Measurements from ENCODE around the gene KRTAP10-12.
"Not testable (repeated sequence)": the region's sequence is repeated elsewhere in the genome, so short reads cannot be mapped to it uniquely, and the experiment has no call there.

The KRTAP10-12 gene

GRCh38 chr21:44697172-44697810 is at the start of gene KRTAP10-12:
Gene KRTAP10-12 (plus strand): TSS chr21:44697172. CDS start chr21:44697202, 30 bp downstream.
- DNase-seq, result not testable (repeated sequence)

- DNase-seq, result no peak
These were observed 49.8 kb upstream of the KRTAP10-12 start for GRCh38 chr21:44647222-44647552.

- DNase-seq, result no peak
These were observed 48.2 kb upstream of the KRTAP10-12 start for GRCh38 chr21:44648557-44649311.

GRCh38 chr21:44649521-44650100 is 47.4 kb upstream of the KRTAP10-12 start:
- DNase-seq, result no peak

- no peak for DNase-seq
These were observed 46.6 kb upstream of the KRTAP10-12 start for GRCh38 chr21:44650265-44650972.

GRCh38 chr21:44650973-44651675 is 45.8 kb upstream of the KRTAP10-12 start:
- no peak for DNase-seq

- no peak for DNase-seq
These were observed 43.8 kb upstream of the KRTAP10-12 start for GRCh38 chr21:44653123-44653522.

- no peak for DNase-seq
These were observed 43.1 kb upstream of the KRTAP10-12 start for GRCh38 chr21:44653656-44654575.

GRCh38 chr21:44654576-44655175 is 42.3 kb upstream of the KRTAP10-12 start, which contains the start of gene KRTAP12-4:
Gene KRTAP12-4 (minus strand): TSS chr21:44654659. CDS start chr21:44654614, 45 bp downstream.
- no peak for DNase-seq

- no peak for DNase-seq
These were observed 40.1 kb upstream of the KRTAP10-12 start for GRCh38 chr21:44656868-44657267.

GRCh38 chr21:44657635-44658540 is 39.1 kb upstream of the KRTAP10-12 start, which contains the start of gene KRTAP12-3:
Gene KRTAP12-3 (plus strand): TSS chr21:44657932. CDS start chr21:44657980, 48 bp downstream.
- no peak for DNase-seq

- no peak for DNase-seq
These were observed 38.4 kb upstream of the KRTAP10-12 start for GRCh38 chr21:44658541-44658910.

GRCh38 chr21:44658913-44659595 is 37.9 kb upstream of the KRTAP10-12 start:
- DNase-seq, result no peak

- DNase-seq, result not testable (repeated sequence)
These were observed 35.4 kb upstream of the KRTAP10-12 start for GRCh38 chr21:44661567-44661966.

- no peak for DNase-seq
These were observed 32.3 kb upstream of the KRTAP10-12 start for GRCh38 chr21:44664691-44665090.

- DNase-seq, result no peak
These were observed 30.3 kb upstream of the KRTAP10-12 start, which contains the start of gene KRTAP12-2 for GRCh38 chr21:44666401-44667320. Gene KRTAP12-2 (minus strand): TSS chr21:44666927. CDS start chr21:44666886, 41 bp downstream.

GRCh38 chr21:44667612-44668011 is 29.4 kb upstream of the KRTAP10-12 start:
- no peak for DNase-seq
